PFSK-1 (cell line): ENCODE results near the gene NEMP2.

ENCODE experiments used
- FOXP2 ChIP-seq: optimal IDR thresholded peaks from 2 replicates; pipeline ENCODE3; 2011; ENCODE audit warnings: borderline replicate concordance, control low read depth, inconsistent platforms; ENCODE audit not compliant: insufficient read depth; ENCODE audit errors: extremely low read length, extremely low read depth
- POLR2AphosphoS5 ChIP-seq: IDR thresholded peaks from 2 replicates; pipeline ENCODE4 v1.6.1; 2012; ENCODE audit warnings: low read depth, mild to moderate bottlenecking, control low read depth, low read length, moderate library complexity
- SIN3A ChIP-seq: IDR thresholded peaks from 2 replicates; pipeline ENCODE4 v1.6.1; 2012; ENCODE audit warnings: mild to moderate bottlenecking, low read length, moderate library complexity, borderline replicate concordance; ENCODE audit not compliant: insufficient read depth
- TAF1 ChIP-seq: IDR thresholded peaks from 2 replicates; pipeline ENCODE4 v1.6.1; 2012; ENCODE audit warnings: low read length, control low read depth, borderline replicate concordance; ENCODE audit not compliant: insufficient read depth
- TF ChIP-seq, protein P1 (sequence below), 2 experiments: IDR thresholded peaks; 2 replicates each; pipeline versions ENCODE4 v1.6.1 to v1.8.0; 2011 to 2012; ENCODE audit warnings: low read depth in 2 of 2, low read length in 2 of 2, control low read depth in 1 of 2, inconsistent platforms in 1 of 2, mild to moderate bottlenecking in 1 of 2, moderate library complexity in 1 of 2; ENCODE audit not compliant: insufficient read depth in 1 of 2

Gene NEMP2

DNA sequence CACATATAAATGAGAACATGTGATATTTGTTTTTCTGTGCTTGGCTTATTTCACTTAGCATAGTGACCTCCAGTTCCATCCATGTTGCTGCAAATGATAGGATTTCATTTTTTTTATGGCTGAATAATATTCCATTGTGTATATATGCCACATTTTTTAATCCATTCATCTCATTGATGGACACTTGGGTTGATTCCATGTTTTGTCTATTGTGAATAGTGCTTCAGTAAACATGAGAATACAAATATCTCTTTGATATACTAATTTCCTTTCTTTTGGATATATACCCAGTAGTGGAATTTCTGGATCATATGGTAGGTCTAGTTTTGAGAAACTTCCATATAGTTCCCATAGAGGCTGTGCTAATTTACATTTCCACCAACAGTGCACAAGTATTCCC, 3.7 kb upstream of the NEMP2 start:
- TF ChIP-seq, protein P1, sequence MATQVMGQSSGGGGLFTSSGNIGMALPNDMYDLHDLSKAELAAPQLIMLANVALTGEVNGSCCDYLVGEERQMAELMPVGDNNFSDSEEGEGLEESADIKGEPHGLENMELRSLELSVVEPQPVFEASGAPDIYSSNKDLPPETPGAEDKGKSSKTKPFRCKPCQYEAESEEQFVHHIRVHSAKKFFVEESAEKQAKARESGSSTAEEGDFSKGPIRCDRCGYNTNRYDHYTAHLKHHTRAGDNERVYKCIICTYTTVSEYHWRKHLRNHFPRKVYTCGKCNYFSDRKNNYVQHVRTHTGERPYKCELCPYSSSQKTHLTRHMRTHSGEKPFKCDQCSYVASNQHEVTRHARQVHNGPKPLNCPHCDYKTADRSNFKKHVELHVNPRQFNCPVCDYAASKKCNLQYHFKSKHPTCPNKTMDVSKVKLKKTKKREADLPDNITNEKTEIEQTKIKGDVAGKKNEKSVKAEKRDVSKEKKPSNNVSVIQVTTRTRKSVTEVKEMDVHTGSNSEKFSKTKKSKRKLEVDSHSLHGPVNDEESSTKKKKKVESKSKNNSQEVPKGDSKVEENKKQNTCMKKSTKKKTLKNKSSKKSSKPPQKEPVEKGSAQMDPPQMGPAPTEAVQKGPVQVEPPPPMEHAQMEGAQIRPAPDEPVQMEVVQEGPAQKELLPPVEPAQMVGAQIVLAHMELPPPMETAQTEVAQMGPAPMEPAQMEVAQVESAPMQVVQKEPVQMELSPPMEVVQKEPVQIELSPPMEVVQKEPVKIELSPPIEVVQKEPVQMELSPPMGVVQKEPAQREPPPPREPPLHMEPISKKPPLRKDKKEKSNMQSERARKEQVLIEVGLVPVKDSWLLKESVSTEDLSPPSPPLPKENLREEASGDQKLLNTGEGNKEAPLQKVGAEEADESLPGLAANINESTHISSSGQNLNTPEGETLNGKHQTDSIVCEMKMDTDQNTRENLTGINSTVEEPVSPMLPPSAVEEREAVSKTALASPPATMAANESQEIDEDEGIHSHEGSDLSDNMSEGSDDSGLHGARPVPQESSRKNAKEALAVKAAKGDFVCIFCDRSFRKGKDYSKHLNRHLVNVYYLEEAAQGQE (IDR thresholded peaks at IDR 0.05; ENCODE audit: insufficient read depth in 1 of 2, low read depth in 2 of 2, low read length in 2 of 2) = no peak
- TF ChIP-seq TAF1 (no peak), SIN3A (no peak), FOXP2 (no peak), POLR2AphosphoS5 (no peak)

DNA sequence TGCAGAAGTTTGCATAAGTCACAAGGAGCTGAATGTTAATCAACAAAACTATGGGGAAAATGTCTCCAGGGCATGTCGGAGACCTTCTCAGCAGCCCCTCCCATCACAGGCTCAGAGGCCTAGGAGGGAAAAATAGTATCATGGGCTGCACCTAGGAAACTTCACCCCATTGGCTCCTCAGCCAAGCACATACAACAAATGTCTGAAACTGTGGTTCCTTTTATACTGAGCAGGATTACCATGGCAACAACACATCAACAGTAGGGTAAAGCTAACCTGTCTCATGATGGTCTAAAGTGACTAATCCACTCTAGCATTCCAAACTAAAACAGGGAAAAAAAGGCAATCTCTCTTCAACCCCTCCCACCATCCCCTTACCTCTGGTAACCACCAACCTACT, 3.2 kb upstream of the NEMP2 start:
- TF ChIP-seq, protein P1 (IDR thresholded peaks at IDR 0.05; ENCODE audit: insufficient read depth in 1 of 2, low read depth in 2 of 2, low read length in 2 of 2) = no peak
- TF ChIP-seq FOXP2 (no peak), SIN3A (no peak), TAF1 (no peak), POLR2AphosphoS5 (no peak)

DNA sequence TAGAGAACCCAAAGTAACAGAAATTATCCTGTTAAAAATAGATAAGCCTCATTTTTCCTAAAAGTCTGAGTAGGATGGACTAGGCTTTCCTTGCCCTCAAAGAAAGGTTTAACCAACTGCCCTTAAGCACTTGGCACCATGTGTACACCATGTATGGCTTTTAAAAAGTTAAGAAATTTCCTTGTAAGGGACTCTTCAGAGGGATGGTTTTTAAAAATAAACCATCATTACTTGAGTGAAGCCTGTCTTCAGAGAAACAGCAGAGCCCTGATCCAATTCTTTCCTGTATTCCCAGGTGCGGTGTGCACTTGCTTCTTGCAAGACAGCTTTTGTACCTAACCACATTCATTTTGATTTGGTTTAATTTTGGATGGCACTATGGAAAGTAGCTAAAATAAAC, 1.1 kb upstream of the NEMP2 start:
- TF ChIP-seq SIN3A (no peak), FOXP2 (no peak), POLR2AphosphoS5 (no peak), TAF1 (no peak)
- TF ChIP-seq, protein P1 (IDR thresholded peaks at IDR 0.05; ENCODE audit: insufficient read depth in 1 of 2, low read depth in 2 of 2, low read length in 2 of 2) = no peak

DNA sequence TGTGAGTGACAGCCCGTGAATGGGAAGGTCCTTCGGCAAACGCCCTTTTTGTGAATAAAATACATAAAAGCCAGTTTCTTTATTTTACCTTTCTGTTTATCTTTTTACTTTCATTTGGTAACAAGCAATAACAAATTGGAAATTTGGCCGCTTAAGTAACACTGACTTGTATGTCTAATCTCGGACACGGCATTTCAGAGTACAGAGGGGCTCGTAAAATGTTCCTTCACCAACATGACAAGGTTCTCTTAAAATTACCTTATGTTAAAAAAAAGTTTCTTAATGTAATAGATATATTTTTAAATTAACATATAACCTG, 558 bp upstream of the NEMP2 start:
- TF ChIP-seq POLR2AphosphoS5 (no peak), SIN3A (no peak), TAF1 (no peak), FOXP2 (no peak)
- TF ChIP-seq, protein P1 (IDR thresholded peaks at IDR 0.05; ENCODE audit: insufficient read depth in 1 of 2, low read depth in 2 of 2, low read length in 2 of 2) = no peak

DNA sequence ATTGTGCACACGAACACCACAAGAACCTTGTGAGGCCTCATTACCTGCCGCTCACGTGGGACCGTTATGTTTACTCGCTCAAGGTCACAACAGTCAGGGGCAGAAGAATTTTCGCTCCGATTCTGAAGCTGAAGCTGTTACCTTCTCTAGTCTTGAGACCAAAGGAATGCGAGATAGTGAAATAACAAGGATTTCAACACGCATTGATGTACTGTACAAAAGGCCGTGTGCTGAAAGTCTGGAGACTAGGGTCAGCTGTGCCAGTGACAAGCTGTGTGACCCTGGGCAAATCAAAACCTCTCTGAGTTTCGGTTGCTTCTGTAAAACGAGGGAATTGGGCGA, 583 bp downstream of the NEMP2 start:
- TF ChIP-seq POLR2AphosphoS5 = no peak
- no peak for TF ChIP-seq TAF1
- no peak for TF ChIP-seq FOXP2
- TF ChIP-seq SIN3A = no peak
- TF ChIP-seq, protein P1 (IDR thresholded peaks at IDR 0.05; ENCODE audit: insufficient read depth in 1 of 2, low read depth in 2 of 2, low read length in 2 of 2) = no peak
